ENCODE measurements around the gene D2HGDH.

The D2HGDH gene

GRCh38 chr2:241724259-241724974, 10.0 kb upstream of the D2HGDH start:
- Histone ChIP-seq H3K27me3 (ENCODE audit: control insufficient read depth, low read length) (no peaks in the 10 kb centered on the region), H3K9me2 (replicated peaks; ENCODE audit: control insufficient read depth, low read length) (no peaks in the 10 kb centered on the region), H3K27ac (ENCODE audit: low read depth, low read length) (no peak overlapping the region), H3K4me3 (ENCODE audit: low read length) (no peak overlapping the region), H3K9me3 (ENCODE audit: control insufficient read depth, insufficient read depth, low read length) (peaks cover 9% of the 10 kb centered on the region; the same call in 1 of the 2 replicates), H3F3A (ENCODE audit: control insufficient read depth, insufficient read depth) (no peaks in the 10 kb centered on the region; the same call in 1 of the 2 replicates), H3K4me2 (ENCODE audit: low read length) (no peak overlapping the region), H3K79me2 (ENCODE audit: control insufficient read depth, low read length) (no peaks in the 10 kb centered on the region), H3K4me1 (ENCODE audit: control insufficient read depth, low read length) (no peaks in the 10 kb centered on the region), H4K20me1 (ENCODE audit: control insufficient read depth, insufficient read depth, low read depth, low read length) (no peaks in the 10 kb centered on the region), H3K36me3 (ENCODE audit: control insufficient read depth, low read length) (peaks cover 59% of the 10 kb centered on the region)
- TF ChIP-seq EZH2phosphoT487 (IDR thresholded peaks at IDR 0.05; ENCODE audit: borderline replicate concordance, low read length) (no peak), CTCF (IDR thresholded peaks at IDR 0.05; ENCODE audit: low read depth, low read length, poor library complexity, severe bottlenecking) (peak; percentile 44)

GRCh38 chr2:241724975-241725870, 9.2 kb upstream of the D2HGDH start:
- TF ChIP-seq CTCF (IDR thresholded peaks at IDR 0.05; ENCODE audit: low read depth, low read length, poor library complexity, severe bottlenecking) (no peak), EZH2phosphoT487 (IDR thresholded peaks at IDR 0.05; ENCODE audit: borderline replicate concordance, low read length) (no peak)
- Histone ChIP-seq H3K36me3 (ENCODE audit: control insufficient read depth, low read length) (peaks cover 51% of the 10 kb centered on the region), H3K79me2 (ENCODE audit: control insufficient read depth, low read length) (no peaks in the 10 kb centered on the region)

GRCh38 chr2:241726459-241726858, 8.0 kb upstream of the D2HGDH start:
- H3K79me2 ChIP-seq (ENCODE audit: control insufficient read depth, low read length), result no peaks in the 10 kb centered on the region
- H3K9me3 ChIP-seq (ENCODE audit: control insufficient read depth, insufficient read depth, low read length), result peaks cover 9% of the 10 kb centered on the region; the same call in 1 of the 2 replicates
- no peaks in the 10 kb centered on the region for H4K20me1 ChIP-seq (ENCODE audit: control insufficient read depth, insufficient read depth, low read depth, low read length)
- H3K9me2 ChIP-seq (replicated peaks; ENCODE audit: control insufficient read depth, low read length), result no peaks in the 10 kb centered on the region
- no peaks in the 10 kb centered on the region for H3K4me1 ChIP-seq (ENCODE audit: control insufficient read depth, low read length)
- H3K36me3 ChIP-seq (ENCODE audit: control insufficient read depth, low read length), result peaks cover 38% of the 10 kb centered on the region
- no peaks in the 10 kb centered on the region for H3K27me3 ChIP-seq (ENCODE audit: control insufficient read depth, low read length)
- H3F3A ChIP-seq (ENCODE audit: control insufficient read depth, insufficient read depth), result no peaks in the 10 kb centered on the region; the same call in 1 of the 2 replicates
- H3K4me2 ChIP-seq (ENCODE audit: low read length), result no peak overlapping the region
- H3K27ac ChIP-seq (ENCODE audit: low read depth, low read length), result no peak overlapping the region
- TF ChIP-seq CTCF (IDR thresholded peaks at IDR 0.05; ENCODE audit: low read depth, low read length, poor library complexity, severe bottlenecking) (no peak), EZH2phosphoT487 (IDR thresholded peaks at IDR 0.05; ENCODE audit: borderline replicate concordance, low read length) (no peak)
- H3K4me3 ChIP-seq (ENCODE audit: low read length), result no peak overlapping the region

More at GRCh38 chr2:241724975-241725870, 9.2 kb upstream of the D2HGDH start:
- Histone ChIP-seq H3K27ac (ENCODE audit: low read depth, low read length) (no peak overlapping the region), H3K27me3 (ENCODE audit: control insufficient read depth, low read length) (no peaks in the 10 kb centered on the region), H3K4me1 (ENCODE audit: control insufficient read depth, low read length) (no peaks in the 10 kb centered on the region), H3K4me3 (ENCODE audit: low read length) (no peak overlapping the region), H3K4me2 (ENCODE audit: low read length) (no peak overlapping the region), H3F3A (ENCODE audit: control insufficient read depth, insufficient read depth) (no peaks in the 10 kb centered on the region; the same call in 1 of the 2 replicates), H3K9me3 (ENCODE audit: control insufficient read depth, insufficient read depth, low read length) (peaks cover 9% of the 10 kb centered on the region; the same call in 1 of the 2 replicates), H3K9me2 (replicated peaks; ENCODE audit: control insufficient read depth, low read length) (no peaks in the 10 kb centered on the region), H4K20me1 (ENCODE audit: control insufficient read depth, insufficient read depth, low read depth, low read length) (no peaks in the 10 kb centered on the region)

Data from DOHH2 (cell line).